Stomach (tissue), 9 donors: ENCODE data around the gene SLC2A4RG. TPM values are rescaled to one million over a fixed set of nuclear protein-coding genes. Genes with fewer than 3 reads are reported as not detected.

Source experiments
- DNase-seq, 2 donors: peaks; one replicate each; pipeline versions ENCODE4 v3.0.0 to v3.0.0-alpha.2; 2013 to 2019
- H3K27ac ChIP-seq, 5 donors: fragments of 200-600 bp in 4 of 5; sonication (generic) in 4 of 5; one replicate each; pipeline ENCODE4 v1.5.1; 2013 to 2019; ENCODE audit warnings: mild to moderate bottlenecking in 1 of 5, moderate library complexity in 1 of 5
- H3K27me3 ChIP-seq, 3 donors: fragments of 200-600 bp; sonication (generic); one replicate each; pipeline ENCODE4 v1.5.1; 2017 to 2019; ENCODE audit warnings: mixed run types in 1 of 3
- H3K36me3 ChIP-seq, 4 donors: fragments of 200-600 bp; sonication (generic); 1 replicate in 3 of 4; 2 replicates in 1 of 4; pipeline ENCODE4 v1.5.1; 2016 to 2019
- H3K4me1 ChIP-seq, 4 donors: fragments of 200-600 bp; sonication (generic); one replicate each; pipeline ENCODE4 v1.5.1; 2016 to 2019
- H3K4me3 ChIP-seq, 4 donors: fragments of 200-600 bp; sonication (generic) in 3 of 4; one replicate each; pipeline ENCODE4 v1.5.1; 2016 to 2019; ENCODE audit warnings: mild to moderate bottlenecking in 1 of 4
- H3K9me3 ChIP-seq, 4 donors: fragments of 200-600 bp; sonication (generic); one replicate each; pipeline ENCODE4 v1.5.1; 2016 to 2019
- EP300 ChIP-seq: sonication (generic); formaldehyde crosslinking; IDR thresholded peaks from one replicate; pipeline ENCODE4 v1.6.1; 2017; ENCODE audit warnings: antibody characterized with exemption
- POLR2A ChIP-seq, 4 donors: fragments of 450-650 bp; IDR thresholded peaks; one replicate each; pipeline ENCODE4 v1.6.1; 2016; ENCODE audit warnings: antibody characterized with exemption in 4 of 4, control low read depth in 2 of 4, mild to moderate bottlenecking in 1 of 4, moderate library complexity in 1 of 4
- POLR2AphosphoS5 ChIP-seq, 3 donors: sonication (generic); formaldehyde crosslinking; IDR thresholded peaks; one replicate each; pipeline ENCODE4 v1.6.1; 2016; ENCODE audit warnings: antibody characterized with exemption in 3 of 3
- WGBS, 5 donors: extraction: QIAGEN DNeasy Blood & Tissue Kit in 3 of 5; methylation state at CpG; one replicate each; pipeline versions ENCODE4 v1.1.5 to v1.1.7; 2013 to 2018; 5-methylcytosine and 5-hydroxymethylcytosine counted together
- intact Hi-C: fragments of 100-400 bp; cut with DNase I; formaldehyde crosslinking; loops from one replicate; pipeline ENCODE4 v1.15.1; 2023; ENCODE audit warnings: low total_unique reads
- polyA plus RNA-seq, 3 donors: library from polyadenylated mRNA; stranded (reverse); fragments of 200-250 nt; gene quantifications; one replicate each; pipeline ENCODE4 v1.2.3, GENCODE V29; 2013
- total RNA-seq, 5 donors: library from RNA; depleted of rRNA; stranded (reverse); fragments of >200 nt; gene quantifications; one replicate each; pipeline versions ENCODE4 v1.1.0 to v1.2.3, GENCODE V29; 2014 to 2016
- TF ChIP-seq, protein P1 (sequence below), 7 experiments: fragments of 450-650 bp in 4 of 7; fragments of 200-600 bp in 3 of 7; sonication (generic) in 3 of 7; IDR thresholded peaks; one replicate each; pipeline ENCODE4 v1.5.1; 2016 to 2019; ENCODE audit warnings: antibody characterized with exemption in 7 of 7, control low read depth in 2 of 7, mild to moderate bottlenecking in 1 of 7
- donor health status: healthy with polysubstance abuse.
- donor health status: Bipolar disorder and iron deficiency.
- donor health status: healthy.

Gene SLC2A4RG
- total and polyA plus RNA-seq, 8 donors = 7.1 to 76.9 (median 42.8) TPM

DNA sequence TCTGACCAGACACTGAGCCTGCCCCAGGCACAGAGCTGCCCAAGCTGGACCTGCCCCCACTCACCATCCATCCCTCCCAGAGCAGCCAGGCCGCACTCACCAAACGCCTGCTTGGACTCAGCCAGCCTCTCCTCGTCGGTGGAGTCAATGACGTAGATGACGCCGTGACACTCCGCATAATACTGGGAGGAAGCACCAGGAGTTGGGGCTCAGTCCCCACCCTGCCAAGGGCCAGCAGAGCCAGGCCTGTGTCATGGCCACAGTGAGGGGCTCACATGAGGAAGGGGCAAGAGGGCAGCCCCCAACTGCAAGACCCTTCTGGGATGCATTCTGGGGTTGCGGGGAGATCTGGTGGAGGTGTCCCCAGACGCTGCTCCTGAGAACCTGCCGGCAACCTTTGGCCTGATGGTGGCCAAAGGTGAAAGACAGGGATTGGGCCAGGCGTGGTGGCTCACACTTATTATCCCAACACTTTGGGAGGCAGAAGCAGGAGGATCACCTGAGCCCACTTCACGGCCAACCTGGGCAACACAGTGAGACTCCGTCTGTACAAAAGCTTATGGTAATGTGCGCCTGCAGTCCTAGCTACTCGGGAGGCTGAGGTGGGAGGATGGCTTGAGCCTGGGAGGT lies 37.4 kb upstream of the SLC2A4RG start:
- H3K9me3 ChIP-seq = no peaks in the 10 kb centered on the region
- DNase-seq = no peak
- peaks cover 22 to 59% (median 48%) of the 10 kb centered on the region in 4 donors for H3K36me3 ChIP-seq
- peaks cover 31 to 47% (median 40%) of the 10 kb centered on the region in 4 donors for H3K4me1 ChIP-seq
- no peak overlapping the region for H3K27ac ChIP-seq
- no peak overlapping the region for H3K4me3 ChIP-seq
- 87 to 93% (median 91%) methylated on average over 6 to 16 of the region's 16 CpGs for WGBS, 5 donors
- TF ChIP-seq POLR2AphosphoS5 (IDR thresholded peaks at IDR 0.05) (no peak), EP300 (no peak), POLR2A (IDR thresholded peaks at IDR 0.05) (no peak)
- TF ChIP-seq, protein P1, sequence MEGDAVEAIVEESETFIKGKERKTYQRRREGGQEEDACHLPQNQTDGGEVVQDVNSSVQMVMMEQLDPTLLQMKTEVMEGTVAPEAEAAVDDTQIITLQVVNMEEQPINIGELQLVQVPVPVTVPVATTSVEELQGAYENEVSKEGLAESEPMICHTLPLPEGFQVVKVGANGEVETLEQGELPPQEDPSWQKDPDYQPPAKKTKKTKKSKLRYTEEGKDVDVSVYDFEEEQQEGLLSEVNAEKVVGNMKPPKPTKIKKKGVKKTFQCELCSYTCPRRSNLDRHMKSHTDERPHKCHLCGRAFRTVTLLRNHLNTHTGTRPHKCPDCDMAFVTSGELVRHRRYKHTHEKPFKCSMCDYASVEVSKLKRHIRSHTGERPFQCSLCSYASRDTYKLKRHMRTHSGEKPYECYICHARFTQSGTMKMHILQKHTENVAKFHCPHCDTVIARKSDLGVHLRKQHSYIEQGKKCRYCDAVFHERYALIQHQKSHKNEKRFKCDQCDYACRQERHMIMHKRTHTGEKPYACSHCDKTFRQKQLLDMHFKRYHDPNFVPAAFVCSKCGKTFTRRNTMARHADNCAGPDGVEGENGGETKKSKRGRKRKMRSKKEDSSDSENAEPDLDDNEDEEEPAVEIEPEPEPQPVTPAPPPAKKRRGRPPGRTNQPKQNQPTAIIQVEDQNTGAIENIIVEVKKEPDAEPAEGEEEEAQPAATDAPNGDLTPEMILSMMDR (IDR thresholded peaks at IDR 0.05) = no peak
- no peaks in the 10 kb centered on the region for H3K27me3 ChIP-seq
- intact Hi-C loops = no loop called here

DNA sequence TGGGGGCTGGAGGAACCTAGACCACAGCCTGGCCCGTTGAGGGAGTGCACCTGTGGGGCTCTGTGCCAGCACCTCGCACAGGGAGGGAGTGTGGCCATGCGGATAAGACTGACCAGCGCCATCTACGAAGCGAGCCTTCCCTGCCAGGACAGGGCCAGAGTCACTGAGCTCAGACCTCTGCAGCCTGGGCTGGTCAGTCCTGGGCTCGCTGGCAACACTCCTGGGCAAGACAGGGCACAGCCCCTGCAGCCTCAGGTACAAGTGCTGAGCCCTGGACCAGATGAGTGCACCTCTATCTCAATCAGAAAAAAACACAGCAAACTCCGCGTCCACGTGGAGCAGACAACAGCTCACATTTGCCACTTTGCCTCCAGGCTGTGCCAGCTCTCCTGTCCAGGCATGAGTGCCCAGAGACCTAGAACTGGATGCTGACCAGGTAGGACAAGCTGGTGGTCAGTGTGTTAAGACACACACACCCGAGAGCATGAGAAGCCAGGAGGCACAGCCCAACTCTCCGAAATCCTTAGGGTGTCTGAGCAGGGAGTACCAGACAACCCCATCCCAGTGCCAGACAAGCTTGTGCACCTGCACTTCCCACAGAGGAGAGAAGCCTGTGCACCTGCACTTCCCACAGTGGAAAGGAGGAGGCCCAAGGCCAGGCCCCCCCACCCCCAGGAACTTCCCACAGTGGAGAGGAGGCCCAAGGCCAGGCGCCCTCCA lies 36.7 kb upstream of the SLC2A4RG start:
- DNase-seq = no peak
- Histone ChIP-seq H3K27me3 (no peaks in the 10 kb centered on the region), H3K9me3 (no peaks in the 10 kb centered on the region), H3K36me3 (peaks cover 22 to 59% (median 45%) of the 10 kb centered on the region in 4 donors), H3K27ac (no peak overlapping the region), H3K4me1 (peaks cover 25 to 39% (median 35%) of the 10 kb centered on the region in 4 donors), H3K4me3 (no peak overlapping the region)
- TF ChIP-seq POLR2A (IDR thresholded peaks at IDR 0.05) (no peak), EP300 (no peak), POLR2AphosphoS5 (IDR thresholded peaks at IDR 0.05) (no peak)
- TF ChIP-seq, protein P1 (IDR thresholded peaks at IDR 0.05) = no peak
- intact Hi-C loops = no loop called here
- 64 to 78% (median 76%) methylated on average over 9 to 13 of the region's 13 CpGs for WGBS, 5 donors

DNA sequence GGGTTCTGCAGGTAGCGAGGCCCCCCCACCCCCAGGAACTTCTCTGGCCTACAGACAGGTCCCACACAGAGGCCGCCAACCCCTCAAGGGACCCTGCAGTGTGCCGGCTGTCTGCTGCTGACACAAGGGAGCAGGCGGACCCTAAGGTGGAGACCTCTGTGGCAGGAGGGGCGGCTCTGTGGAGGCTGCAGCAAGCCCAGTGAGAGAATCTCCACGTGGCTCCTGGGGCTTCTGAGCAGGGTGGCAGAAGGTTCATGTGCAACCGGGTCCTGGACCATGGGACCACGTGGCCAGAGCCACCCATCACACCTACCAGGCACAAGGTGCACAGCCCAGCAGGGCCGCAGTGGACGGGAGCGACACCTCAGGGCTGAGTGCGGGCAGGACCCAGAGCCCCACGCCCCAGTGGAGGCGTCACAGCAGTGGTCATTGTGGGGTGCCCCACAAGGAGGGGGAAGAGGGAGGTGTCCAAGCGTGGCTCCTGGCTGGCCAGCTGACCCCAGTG lies 36.1 kb upstream of the SLC2A4RG start:
- no peaks in the 10 kb centered on the region for H3K27me3 ChIP-seq
- intact Hi-C loops = no loop called here
- 85 to 92% (median 89%) methylated on average over 9 to 15 of the region's 15 CpGs for WGBS, 5 donors
- H3K27ac ChIP-seq = no peak overlapping the region
- H3K4me3 ChIP-seq = no peak overlapping the region
- peaks cover 25 to 36% (median 32%) of the 10 kb centered on the region in 4 donors for H3K4me1 ChIP-seq
- peaks cover 22 to 59% (median 45%) of the 10 kb centered on the region in 4 donors for H3K36me3 ChIP-seq
- no peak for DNase-seq
- no peak for TF ChIP-seq POLR2A (IDR thresholded peaks at IDR 0.05)
- no peak for TF ChIP-seq EP300
- TF ChIP-seq, protein P1 (IDR thresholded peaks at IDR 0.05) = no peak
- no peak for TF ChIP-seq POLR2AphosphoS5 (IDR thresholded peaks at IDR 0.05)
- no peaks in the 10 kb centered on the region for H3K9me3 ChIP-seq

DNA sequence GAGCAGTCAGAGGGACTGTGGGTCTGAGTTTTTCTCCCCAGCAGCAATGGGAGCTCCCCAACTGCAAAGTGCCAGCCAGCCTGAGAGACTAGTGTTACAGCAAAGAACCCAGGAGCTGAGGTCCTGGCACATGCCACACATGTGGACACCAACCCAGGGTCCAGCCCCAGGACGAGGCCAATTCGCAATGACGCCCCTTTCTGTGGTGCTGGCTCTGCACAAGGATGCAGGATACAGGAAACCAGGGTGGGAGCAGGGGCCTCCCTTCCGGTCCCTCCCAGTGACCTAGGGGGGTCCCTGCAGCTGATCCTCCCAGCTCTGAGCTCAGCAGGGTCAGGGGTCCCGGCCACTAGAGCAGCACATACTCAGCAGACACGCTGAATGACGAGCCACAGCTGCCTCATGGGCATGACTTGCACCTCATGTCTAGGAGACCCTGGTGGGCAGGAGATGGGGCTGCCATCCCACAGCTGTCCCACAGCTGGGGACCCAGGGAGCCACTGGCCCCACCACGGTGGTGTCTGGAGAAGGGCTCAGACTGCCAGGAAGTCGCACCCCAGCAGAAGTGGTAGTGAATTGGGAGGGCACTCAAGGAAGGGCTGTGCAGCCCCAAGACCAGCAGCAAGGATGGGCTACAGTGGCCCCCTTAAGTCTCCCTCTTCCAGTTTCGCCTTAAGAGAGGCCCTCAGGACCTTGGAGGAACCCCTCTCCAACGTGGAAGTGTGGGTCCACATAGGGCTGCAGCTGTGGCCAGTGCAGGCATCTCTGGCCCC lies 35.4 kb upstream of the SLC2A4RG start:
- Histone ChIP-seq H3K27me3 (no peaks in the 10 kb centered on the region), H3K9me3 (no peaks in the 10 kb centered on the region), H3K36me3 (peaks cover 22 to 63% (median 48%) of the 10 kb centered on the region in 4 donors), H3K4me1 (peaks cover 25 to 36% (median 32%) of the 10 kb centered on the region in 4 donors), H3K27ac (no peak overlapping the region), H3K4me3 (no peak overlapping the region)
- 84 to 98% (median 92%) methylated on average over 7 to 11 of the region's 11 CpGs for WGBS, 5 donors
- TF ChIP-seq POLR2AphosphoS5 (IDR thresholded peaks at IDR 0.05) (no peak), POLR2A (IDR thresholded peaks at IDR 0.05) (no peak), EP300 (no peak)
- TF ChIP-seq, protein P1 (IDR thresholded peaks at IDR 0.05) = no peak
- intact Hi-C loops = no loop called here
- no peak for DNase-seq
